GM12891 (cell line): ENCODE data around the gene SEC22C.
"Not testable (repeated sequence)": the region's sequence is repeated elsewhere in the genome, so short reads cannot be mapped to it uniquely, and the experiment has no call there.

Experiments used
- DNase-seq: peaks from one replicate; pipeline ENCODE4 v3.0.0; 2011; ENCODE audit warnings: low spot score; ENCODE audit not compliant: insufficient read length
- FAIRE-seq: peaks from 2 replicates; lab custom pipeline; 2011; peaks lifted over from hg19 to GRCh38; lab: Jason Lieb, UNC
- PAX5 ChIP-seq: IDR thresholded peaks from 2 replicates; pipeline ENCODE4 v1.6.1; 2011; ENCODE audit warnings: low read length, moderate library complexity, mild to moderate bottlenecking; ENCODE audit not compliant: insufficient read depth, severe bottlenecking
- POLR2A ChIP-seq: IDR thresholded peaks from 2 replicates; pipeline ENCODE4 v1.6.1; 2011; ENCODE audit warnings: low read depth, low read length, control low read depth
- POLR2AphosphoS5 ChIP-seq: IDR thresholded peaks from 2 replicates; pipeline ENCODE4 v1.6.1; 2011; ENCODE audit warnings: low read depth, low read length, control low read depth
- POU2F2 ChIP-seq: IDR thresholded peaks from 2 replicates; pipeline ENCODE4 v1.6.1; 2011; ENCODE audit warnings: low read depth, mild to moderate bottlenecking, control low read depth, low read length, moderate library complexity
- SPI1 ChIP-seq: IDR thresholded peaks from 2 replicates; pipeline ENCODE4 v1.6.1; 2011; ENCODE audit warnings: low read depth, low read length, control low read depth
- TAF1 ChIP-seq: IDR thresholded peaks from 2 replicates; pipeline ENCODE4 v1.6.1; 2011; ENCODE audit warnings: low read depth, low read length, control low read depth

SEC22C gene

GRCh38 chr3:42600958-42601675, 19.4 kb upstream of the SEC22C start:
- no peak for TF ChIP-seq TAF1
- TF ChIP-seq POLR2A = peak; percentile 31; the same call in 1 of the 2 replicates
- no peak for TF ChIP-seq POU2F2
- FAIRE-seq = peak; percentile 76

GRCh38 chr3:42600111-42600957, 18.6 kb upstream of the SEC22C start, which contains the start of gene NKTR:
Gene NKTR, plus strand, starts transcription at chr3:42600686. Its CDS starts 321 bp downstream, at chr3:42601007.
- TF ChIP-seq PAX5 (peak; percentile 58), TAF1 (peak; percentile 81), POU2F2 (no peak; the same call in 1 of the 2 replicates), POLR2AphosphoS5 (peak; percentile 94), POLR2A (peak; percentile 95), SPI1 (peak; percentile 49)
- peak; percentile 98 for FAIRE-seq
- DNase-seq = peak; percentile 79

More at GRCh38 chr3:42600958-42601675, 19.4 kb upstream of the SEC22C start:
- DNase-seq = peak; percentile 14

GRCh38 chr3:42597098-42597497, 15.3 kb upstream of the SEC22C start:
- peak; percentile 41 for FAIRE-seq
- TF ChIP-seq POLR2A = peak; percentile 43; the same call in 1 of the 2 replicates
- DNase-seq = not testable (repeated sequence)

- TF ChIP-seq POLR2AphosphoS5 = no peak
- no peak for TF ChIP-seq PAX5
- TF ChIP-seq POU2F2 = no peak
- no peak for TF ChIP-seq SPI1
- TF ChIP-seq TAF1 = no peak
- no peak for TF ChIP-seq POLR2A
- FAIRE-seq = no peak
- DNase-seq = no peak
Observed at GRCh38 chr3:42595682-42596081, 13.9 kb upstream of the SEC22C start.

- DNase-seq = no peak
- TF ChIP-seq POU2F2 = no peak
- no peak for FAIRE-seq
Observed at GRCh38 chr3:42593635-42594034, 11.9 kb upstream of the SEC22C start.

- TF ChIP-seq SPI1 (no peak), POU2F2 (no peak), TAF1 (no peak), PAX5 (no peak), POLR2AphosphoS5 (no peak), POLR2A (no peak)
- FAIRE-seq (no peak), DNase-seq (no peak)
Observed at GRCh38 chr3:42591811-42592210, 10.0 kb upstream of the SEC22C start.

- TF ChIP-seq PAX5 (no peak), POLR2A (no peak), POLR2AphosphoS5 (no peak), TAF1 (no peak), SPI1 (no peak), POU2F2 (no peak)
- no peak for FAIRE-seq
- DNase-seq = no peak
Observed at GRCh38 chr3:42590989-42591756, 9.4 kb upstream of the SEC22C start.

GRCh38 chr3:42589382-42590109, 7.8 kb upstream of the SEC22C start:
- DNase-seq = no peak
- TF ChIP-seq POLR2A (no peak), POLR2AphosphoS5 (no peak), PAX5 (no peak), SPI1 (no peak), POU2F2 (no peak), TAF1 (no peak)

GRCh38 chr3:42588625-42589024, 6.9 kb upstream of the SEC22C start:
- FAIRE-seq (no peak), DNase-seq (no peak)
- TF ChIP-seq SPI1 (no peak), PAX5 (no peak), POLR2AphosphoS5 (no peak), POU2F2 (no peak), TAF1 (no peak), POLR2A (no peak)

More at GRCh38 chr3:42589382-42590109, 7.8 kb upstream of the SEC22C start:
- no peak for FAIRE-seq
